Posterior vena cava (tissue), 2 donors: ENCODE measurements around the gene PIGT. TPM values are rescaled to one million over a fixed set of nuclear protein-coding genes. Genes with fewer than 3 reads are reported as not detected.

Experiments used
- DNase-seq: peaks from one replicate; pipeline ENCODE4 v3.0.0-alpha.2; 2020; ENCODE audit warnings: low spot score
- intact Hi-C, 2 donors: fragments of 100-400 bp; cut with DNase I; formaldehyde crosslinking; loops; one replicate each; pipeline versions ENCODE4 v1.14.1 to v1.14.2; 2022 to 2023
- long read RNA-seq, 2 donors: library from polyadenylated mRNA; unstranded; transcript quantifications; one replicate each; pipeline ENCODE4 v2.0.0, GENCODE V29; 2020 to 2021
- total RNA-seq, 2 donors: library from RNA; stranded (reverse); fragmentation: NEBNext Ultra II Directional; extraction: Animal tissue kit (Norgen Biotek cat#: 25700); gene quantifications; one replicate each; pipeline ENCODE4 v1.2.1, GENCODE V29; 2021
- donor health status: DM: yes; HTN: yes; CAD: no.
- donor health status: DM: yes; HTN: yes; CAD: no.

The PIGT gene
- 100 to 1,000 TPM; 120 to 138 TPM for total RNA-seq
- long read RNA-seq, donor 1, transcript PIGT-202 (12 exons, 2,245 nt): major isoform, 44 of 60 reads
- long read RNA-seq, donor 1, partial matches to known transcripts: 7 of 60 reads
- long read RNA-seq, donor 1, other reads (novel, unspliced or antisense): 2 of 60 reads
- long read RNA-seq, donor 2, transcript PIGT-211 (11 exons, 2,032 nt): minor isoform, 5 of 202 reads
- long read RNA-seq, donor 2, transcript PIGT-201 (10 exons, 1,880 nt): minor isoform, 9 of 202 reads
- long read RNA-seq, donor 2, transcript PIGT-202 (12 exons, 2,245 nt): major isoform, 133 of 202 reads
- long read RNA-seq, donor 2, partial matches to known transcripts: 21 of 202 reads
- long read RNA-seq, donor 2, other reads (novel, unspliced or antisense): 11 of 202 reads

GRCh38 chr20:45415822-45416637 lies at the start of gene PIGT:
PIGT (plus strand) TSS chr20:45416141; CDS start chr20:45416157, 16 bp downstream.
- DNase-seq: peak; percentile 97
- intact Hi-C loops: no loop called here

GRCh38 chr20:45366192-45366591 lies 49.7 kb upstream of the PIGT start:
- no peak for DNase-seq
- intact Hi-C loops: no loop called here

DNA sequence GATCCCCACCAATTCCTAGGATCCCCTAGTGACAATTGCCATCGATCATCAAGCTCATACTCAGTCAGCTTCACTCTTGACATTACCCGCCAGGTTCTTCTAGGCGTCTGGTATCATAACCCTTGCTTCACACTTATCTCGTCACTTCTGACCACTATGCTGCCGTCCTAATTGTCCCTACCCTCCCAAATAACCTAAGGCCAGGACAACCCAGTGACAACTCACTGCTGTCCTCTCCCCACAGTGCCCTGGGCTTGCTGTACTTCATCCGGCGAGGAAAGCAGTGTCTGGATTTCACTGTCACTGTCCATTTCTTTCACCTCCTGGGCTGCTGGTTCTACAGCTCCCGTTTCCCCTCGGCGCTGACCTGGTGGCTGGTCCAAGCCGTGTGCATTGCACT lies 49.3 kb upstream of the PIGT start:
- DNase-seq: no peak
- intact Hi-C loops: no loop called here

DNA sequence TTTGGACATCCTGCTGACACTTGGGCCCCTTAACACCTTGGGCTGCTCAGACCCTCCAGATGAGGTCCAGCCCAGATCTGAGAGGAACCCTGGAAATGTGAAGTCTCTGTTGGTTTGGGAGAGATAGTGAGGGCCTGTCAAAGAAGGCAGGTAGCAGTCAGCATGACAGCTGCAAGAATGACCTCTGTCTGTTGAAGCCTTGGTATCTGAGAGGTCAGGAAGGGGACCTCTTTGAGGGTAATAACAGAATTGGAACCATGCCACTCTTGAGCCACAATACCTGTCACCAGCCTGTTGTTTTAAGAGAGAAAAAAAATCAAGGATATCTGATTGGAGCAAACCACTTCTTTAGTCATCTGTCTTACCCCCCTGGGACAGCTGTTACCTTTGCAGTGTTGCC lies 48.8 kb upstream of the PIGT start:
- intact Hi-C loops: no loop called here
- DNase-seq: no peak

GRCh38 chr20:45368221-45368980 lies 47.5 kb upstream of the PIGT start:
- DNase-seq: no peak
- intact Hi-C loops: no loop called here

DNA sequence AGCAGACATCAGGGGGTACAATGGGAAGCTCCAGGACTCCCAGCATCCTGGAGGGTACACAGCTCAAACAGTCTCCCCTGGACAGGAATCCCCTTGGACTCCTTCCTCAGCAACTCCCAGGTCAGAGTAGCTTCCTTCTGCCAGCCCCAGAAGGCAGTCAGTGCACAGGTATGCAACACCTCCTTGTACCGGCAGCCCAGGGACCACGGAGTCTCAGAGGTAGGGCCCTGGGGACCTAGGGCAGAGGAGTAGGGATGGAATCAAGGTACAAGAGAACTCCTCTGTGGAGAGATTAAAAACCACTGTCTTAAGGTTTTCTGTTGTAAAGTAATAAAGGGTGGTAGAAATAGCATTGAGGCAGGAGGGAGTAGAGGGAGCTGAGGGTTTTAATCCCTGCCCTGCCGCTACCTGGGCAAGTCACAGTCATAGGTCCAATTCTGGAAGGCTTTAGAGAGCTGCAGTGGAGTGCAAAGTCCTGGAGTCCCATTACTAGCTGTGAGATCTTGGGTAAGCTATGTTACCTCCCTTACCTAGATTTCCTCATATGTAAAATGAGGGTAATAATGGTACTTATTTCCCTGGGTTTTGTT lies 45.3 kb upstream of the PIGT start:
- intact Hi-C loops: loop anchor here in 1 of 2 donors (5.0 kb wide), 2 partner anchors 37 to 53 kb away; partner anchors contain the start of gene DBNDD2
- DNase-seq: no peak

DNA sequence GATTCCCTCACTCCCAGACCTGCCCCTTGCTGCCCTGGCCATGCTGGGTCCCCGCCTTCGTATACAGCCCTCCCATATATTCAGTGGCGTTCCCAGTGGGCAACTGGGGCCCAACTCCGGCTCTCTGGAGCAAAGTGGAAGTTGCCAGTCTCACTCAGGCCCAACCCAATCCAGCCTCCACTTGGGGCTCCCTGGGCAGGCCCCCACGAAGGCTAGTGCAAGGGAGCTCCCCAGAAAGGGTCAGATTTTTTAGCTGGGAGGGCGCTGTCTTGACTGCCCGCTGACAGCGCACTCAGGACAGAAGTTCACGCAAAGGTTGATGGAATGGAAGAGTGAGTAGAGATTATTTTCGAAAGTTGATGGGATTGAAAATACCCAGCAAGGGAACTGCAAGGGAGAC lies 43.7 kb upstream of the PIGT start:
- DNase-seq: no peak
- intact Hi-C loops: loop anchor here (2.0 to 5.0 kb wide), 3 partner anchors 35 to 55 kb away; partner anchors contain the start of gene DBNDD2 (in 1 of the 2)

DNA sequence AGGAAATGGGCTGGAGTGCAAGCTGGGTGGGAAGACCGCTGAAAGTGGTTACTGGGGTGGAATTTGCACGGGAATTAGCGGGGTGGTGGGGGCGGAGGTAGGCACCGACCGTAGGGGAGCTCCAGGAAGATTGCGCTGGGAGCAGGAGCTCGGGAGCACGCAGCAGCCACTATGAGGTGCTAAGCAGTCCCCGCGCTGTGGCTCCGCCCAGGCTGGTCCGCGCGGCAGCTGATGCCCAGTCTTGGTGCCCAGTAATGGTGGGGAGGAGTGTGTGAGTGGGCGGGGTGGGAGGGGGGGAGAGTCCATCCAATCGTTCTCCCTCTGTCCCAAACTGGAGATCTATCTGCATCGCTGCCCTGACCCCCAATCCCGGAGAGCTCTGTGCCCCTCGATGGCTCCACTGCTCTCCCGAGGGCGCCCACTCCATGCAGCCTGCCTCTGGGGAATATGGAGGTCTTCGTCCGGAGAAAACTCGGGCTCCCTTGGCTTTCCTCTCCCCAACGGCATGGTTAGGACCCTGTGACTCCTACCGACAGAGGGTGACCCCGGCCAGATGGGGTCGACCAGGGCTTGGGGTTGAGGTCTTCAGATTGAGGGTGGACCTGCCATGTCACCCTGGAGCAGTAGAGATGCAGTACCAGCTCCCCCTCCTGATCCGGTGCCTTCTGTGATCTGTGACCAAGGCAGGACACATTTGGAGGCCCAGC lies 43.1 kb upstream of the PIGT start:
- intact Hi-C loops: loop anchor here (2.0 to 5.0 kb wide), 3 partner anchors 34 to 55 kb away; partner anchors contain the start of gene DBNDD2 (in 1 of the 2)
- DNase-seq: no peak

DNA sequence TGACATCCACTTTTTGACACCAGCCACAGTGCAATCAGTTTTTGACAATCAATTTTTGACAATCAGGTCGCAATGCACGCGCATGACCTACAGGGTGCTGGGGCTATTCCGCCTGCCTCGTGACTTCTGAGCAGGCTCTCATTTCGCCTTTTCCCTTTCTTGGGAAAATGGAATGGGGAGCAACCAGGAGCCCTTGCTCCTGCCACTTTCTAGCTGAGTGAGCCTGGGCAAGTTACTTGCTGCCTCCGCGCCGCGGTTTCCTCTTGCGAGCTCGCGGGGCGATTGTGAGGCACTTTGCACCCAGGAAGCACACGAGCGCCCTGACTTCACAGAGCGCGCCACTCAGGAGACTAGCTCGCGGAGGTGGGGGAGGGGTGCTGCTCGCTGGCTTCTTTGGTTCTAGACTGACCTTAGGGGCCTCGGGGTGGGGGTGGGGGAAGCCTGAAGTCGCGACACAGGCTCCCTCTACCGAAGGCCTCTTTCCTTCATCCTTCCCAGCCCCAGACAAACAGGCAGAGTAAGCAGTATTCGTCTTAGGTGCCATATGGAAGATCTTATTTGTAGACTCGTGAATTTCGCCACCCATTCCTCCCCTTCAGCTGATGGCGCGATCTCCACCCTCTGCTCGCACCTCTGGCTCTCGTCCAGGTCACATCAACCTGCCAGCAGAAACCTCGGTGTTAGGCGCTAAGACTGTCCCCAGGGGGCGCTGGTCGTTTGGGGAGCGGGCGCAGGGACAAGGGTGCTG lies 42.4 kb upstream of the PIGT start:
- DNase-seq: peak; percentile 96
- intact Hi-C loops: loop anchor here (2.0 to 5.0 kb wide), 3 partner anchors 33 to 56 kb away; partner anchors contain the start of gene DBNDD2 (in 1 of the 2)

DNA sequence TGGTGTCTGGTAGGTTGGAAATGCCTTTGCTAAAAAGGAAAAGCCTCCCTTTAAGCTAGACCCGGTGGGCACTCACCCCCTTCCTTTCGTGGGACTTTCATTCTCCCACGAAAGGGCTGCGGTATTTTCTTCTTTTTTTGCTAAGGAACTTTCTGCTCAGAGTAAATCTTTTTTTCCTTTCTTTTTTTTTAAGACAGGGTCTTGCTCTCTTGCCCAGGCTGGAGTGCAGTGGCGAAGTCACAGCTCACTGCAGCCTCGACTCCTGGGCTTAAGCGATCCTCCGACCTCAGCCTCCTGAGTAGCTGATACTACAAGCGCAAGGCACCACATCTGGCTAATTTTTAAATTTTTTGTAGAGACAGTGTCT lies 41.9 kb upstream of the PIGT start:
- intact Hi-C loops: loop anchor here in 1 of 2 donors (5.0 kb wide), 2 partner anchors 33 to 57 kb away; partner anchors contain the start of gene DBNDD2
- DNase-seq: no peak

GRCh38 chr20:45374966-45375365 lies 41.0 kb upstream of the PIGT start:
- no peak for DNase-seq
- intact Hi-C loops: loop anchor here in 1 of 2 donors (5.0 kb wide), 2 partner anchors 32 to 58 kb away; partner anchors contain the start of gene DBNDD2

- DNase-seq: no peak
- intact Hi-C loops: no loop called here
Observed at GRCh38 chr20:45377269-45377668, 38.7 kb upstream of the PIGT start.

GRCh38 chr20:45378191-45378590 lies 37.8 kb upstream of the PIGT start, which contains the start of gene TP53TG5:
TP53TG5 (minus strand) TSS chr20:45378325; CDS start chr20:45378236, 89 bp downstream.
- no peak for DNase-seq
- intact Hi-C loops: no loop called here

DNA sequence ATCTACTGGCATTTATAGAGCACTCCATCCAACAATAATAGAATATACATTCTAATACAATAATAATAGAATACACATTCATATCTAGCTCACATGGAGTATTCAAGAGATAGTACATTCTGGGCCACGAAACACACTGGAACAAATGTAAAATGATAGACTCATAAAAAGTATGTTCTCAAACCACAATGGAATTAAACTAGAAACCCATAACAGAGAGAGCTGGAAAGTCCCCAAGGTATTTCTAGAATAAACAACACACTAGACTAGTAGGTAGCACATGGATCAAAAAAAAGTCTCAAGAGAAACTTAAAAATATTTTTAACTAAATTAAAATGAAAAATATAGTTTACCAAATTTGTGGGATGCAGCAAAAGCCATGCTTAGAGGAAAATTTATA lies 28.7 kb upstream of the PIGT start:
- intact Hi-C loops: no loop called here
- no peak for DNase-seq

DNA sequence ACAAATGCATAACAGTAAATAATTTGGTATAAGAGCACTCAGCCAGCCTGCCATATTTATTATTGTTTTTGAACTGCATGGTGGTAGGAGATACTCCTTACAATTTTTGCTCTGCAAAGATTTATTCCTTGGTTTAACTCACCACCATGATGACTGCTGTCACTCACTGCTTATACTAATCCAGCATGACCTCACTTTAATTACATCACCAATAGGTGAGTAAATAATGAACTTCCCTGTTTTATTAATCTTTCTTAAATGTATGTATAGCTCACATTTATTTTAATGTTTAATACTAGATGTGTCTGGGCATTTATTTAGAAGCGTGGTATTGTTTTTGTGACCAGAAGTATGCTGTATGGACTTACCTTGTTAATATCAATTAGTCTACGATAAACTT lies 25.0 kb upstream of the PIGT start:
- DNase-seq: no peak
- intact Hi-C loops: no loop called here

- intact Hi-C loops: no loop called here
- no peak for DNase-seq
Observed at GRCh38 chr20:45391559-45391958, 24.4 kb upstream of the PIGT start.

GRCh38 chr20:45392733-45393132 lies 23.2 kb upstream of the PIGT start:
- intact Hi-C loops: no loop called here
- DNase-seq: no peak
